Loucy (cell line): Measurements from ENCODE around the gene CSRP1.

ENCODE experiments used
- CTCF ChIP-seq: fragments of 200-600 bp; sonication (generic); conservative IDR thresholded peaks from 2 replicates; pipeline ENCODE4 v1.5.1; 2014; ENCODE audit warnings: mild to moderate bottlenecking, antibody characterized with exemption, low read length
- EZH2phosphoT487 ChIP-seq: fragments of 200-600 bp; IDR thresholded peaks from 2 replicates; pipeline ENCODE4 v1.6.1; 2018; ENCODE audit warnings: antibody characterized with exemption, mild to moderate bottlenecking, moderate library complexity, borderline replicate concordance

GRCh38 chr1:201527879-201528278, 21.0 kb upstream of the CSRP1 start:
- no peak for TF ChIP-seq CTCF
- no peak for TF ChIP-seq EZH2phosphoT487
